Panc1 (cell line): ENCODE results near the gene MLYCD.

Experiments
- POLR2AphosphoS5 ChIP-seq: IDR thresholded peaks from 2 replicates; pipeline ENCODE4 v1.6.1; 2012; ENCODE audit warnings: mild to moderate bottlenecking, low read depth, low read length, moderate library complexity
- TCF7L2 ChIP-seq: IDR thresholded peaks from 2 replicates; pipeline ENCODE4 v1.6.1; 2011; ENCODE audit warnings: mild to moderate bottlenecking, low read depth, low read length, inconsistent platforms
- TF ChIP-seq, protein P1 (sequence below): fragments of 450-650 bp; IDR thresholded peaks from 2 replicates; pipeline ENCODE4 v1.5.1; 2017; ENCODE audit warnings: mild to moderate bottlenecking
- TF ChIP-seq, protein P2 (sequence below), 2 experiments: IDR thresholded peaks; 2 replicates each; pipeline ENCODE4 v1.6.1; 2011 to 2012; ENCODE audit warnings: low read depth in 2 of 2, control low read depth in 1 of 2, low read length in 1 of 2, mild to moderate bottlenecking in 1 of 2, moderate library complexity in 1 of 2; ENCODE audit not compliant: insufficient read depth in 1 of 2

DNA sequence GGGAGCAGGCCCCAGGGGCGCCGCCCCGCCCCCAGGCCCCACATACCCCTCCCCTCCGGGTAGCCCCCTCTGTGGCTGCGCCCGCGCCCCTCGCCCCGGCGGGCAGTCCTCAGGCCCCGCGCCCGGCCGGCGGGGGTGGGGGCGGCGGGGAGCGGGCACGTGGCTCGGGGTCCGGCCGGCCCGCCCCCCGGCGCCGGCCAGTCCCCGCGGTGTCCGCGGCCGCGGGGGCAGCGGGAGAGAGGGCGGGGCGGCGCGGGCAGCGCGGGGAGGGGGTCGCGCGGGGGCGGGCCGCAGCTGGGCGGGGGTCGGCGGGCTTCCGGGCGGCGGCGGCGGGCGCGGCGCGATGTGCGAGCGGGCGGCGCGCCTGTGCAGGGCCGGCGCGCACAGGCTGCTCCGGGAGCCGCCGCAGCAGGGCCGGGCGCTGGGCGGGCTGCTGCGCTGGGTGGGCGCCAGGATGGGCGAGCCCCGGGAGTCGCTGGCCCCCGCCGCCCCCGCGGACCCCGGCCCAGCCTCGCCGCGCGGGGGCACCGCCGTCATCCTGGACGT is 69.5 kb downstream of the MLYCD start:
- TF ChIP-seq, protein P1, sequence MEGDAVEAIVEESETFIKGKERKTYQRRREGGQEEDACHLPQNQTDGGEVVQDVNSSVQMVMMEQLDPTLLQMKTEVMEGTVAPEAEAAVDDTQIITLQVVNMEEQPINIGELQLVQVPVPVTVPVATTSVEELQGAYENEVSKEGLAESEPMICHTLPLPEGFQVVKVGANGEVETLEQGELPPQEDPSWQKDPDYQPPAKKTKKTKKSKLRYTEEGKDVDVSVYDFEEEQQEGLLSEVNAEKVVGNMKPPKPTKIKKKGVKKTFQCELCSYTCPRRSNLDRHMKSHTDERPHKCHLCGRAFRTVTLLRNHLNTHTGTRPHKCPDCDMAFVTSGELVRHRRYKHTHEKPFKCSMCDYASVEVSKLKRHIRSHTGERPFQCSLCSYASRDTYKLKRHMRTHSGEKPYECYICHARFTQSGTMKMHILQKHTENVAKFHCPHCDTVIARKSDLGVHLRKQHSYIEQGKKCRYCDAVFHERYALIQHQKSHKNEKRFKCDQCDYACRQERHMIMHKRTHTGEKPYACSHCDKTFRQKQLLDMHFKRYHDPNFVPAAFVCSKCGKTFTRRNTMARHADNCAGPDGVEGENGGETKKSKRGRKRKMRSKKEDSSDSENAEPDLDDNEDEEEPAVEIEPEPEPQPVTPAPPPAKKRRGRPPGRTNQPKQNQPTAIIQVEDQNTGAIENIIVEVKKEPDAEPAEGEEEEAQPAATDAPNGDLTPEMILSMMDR, result no peak; the same call in 1 of the 2 replicates
- no peak for TF ChIP-seq POLR2AphosphoS5
- no peak for TF ChIP-seq TCF7L2
- TF ChIP-seq, protein P2, sequence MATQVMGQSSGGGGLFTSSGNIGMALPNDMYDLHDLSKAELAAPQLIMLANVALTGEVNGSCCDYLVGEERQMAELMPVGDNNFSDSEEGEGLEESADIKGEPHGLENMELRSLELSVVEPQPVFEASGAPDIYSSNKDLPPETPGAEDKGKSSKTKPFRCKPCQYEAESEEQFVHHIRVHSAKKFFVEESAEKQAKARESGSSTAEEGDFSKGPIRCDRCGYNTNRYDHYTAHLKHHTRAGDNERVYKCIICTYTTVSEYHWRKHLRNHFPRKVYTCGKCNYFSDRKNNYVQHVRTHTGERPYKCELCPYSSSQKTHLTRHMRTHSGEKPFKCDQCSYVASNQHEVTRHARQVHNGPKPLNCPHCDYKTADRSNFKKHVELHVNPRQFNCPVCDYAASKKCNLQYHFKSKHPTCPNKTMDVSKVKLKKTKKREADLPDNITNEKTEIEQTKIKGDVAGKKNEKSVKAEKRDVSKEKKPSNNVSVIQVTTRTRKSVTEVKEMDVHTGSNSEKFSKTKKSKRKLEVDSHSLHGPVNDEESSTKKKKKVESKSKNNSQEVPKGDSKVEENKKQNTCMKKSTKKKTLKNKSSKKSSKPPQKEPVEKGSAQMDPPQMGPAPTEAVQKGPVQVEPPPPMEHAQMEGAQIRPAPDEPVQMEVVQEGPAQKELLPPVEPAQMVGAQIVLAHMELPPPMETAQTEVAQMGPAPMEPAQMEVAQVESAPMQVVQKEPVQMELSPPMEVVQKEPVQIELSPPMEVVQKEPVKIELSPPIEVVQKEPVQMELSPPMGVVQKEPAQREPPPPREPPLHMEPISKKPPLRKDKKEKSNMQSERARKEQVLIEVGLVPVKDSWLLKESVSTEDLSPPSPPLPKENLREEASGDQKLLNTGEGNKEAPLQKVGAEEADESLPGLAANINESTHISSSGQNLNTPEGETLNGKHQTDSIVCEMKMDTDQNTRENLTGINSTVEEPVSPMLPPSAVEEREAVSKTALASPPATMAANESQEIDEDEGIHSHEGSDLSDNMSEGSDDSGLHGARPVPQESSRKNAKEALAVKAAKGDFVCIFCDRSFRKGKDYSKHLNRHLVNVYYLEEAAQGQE (IDR thresholded peaks at IDR 0.05; ENCODE audit: insufficient read depth in 1 of 2, low read depth in 2 of 2, low read length in 1 of 2), result no peak
